Amniotic stem cell (primary cell): ENCODE data around the gene MCRIP2.

ENCODE experiments used
- DNase-seq: peaks from one replicate; lab custom pipeline; 2025; lab: John Stamatoyannopoulos, UW

The MCRIP2 gene

DNA sequence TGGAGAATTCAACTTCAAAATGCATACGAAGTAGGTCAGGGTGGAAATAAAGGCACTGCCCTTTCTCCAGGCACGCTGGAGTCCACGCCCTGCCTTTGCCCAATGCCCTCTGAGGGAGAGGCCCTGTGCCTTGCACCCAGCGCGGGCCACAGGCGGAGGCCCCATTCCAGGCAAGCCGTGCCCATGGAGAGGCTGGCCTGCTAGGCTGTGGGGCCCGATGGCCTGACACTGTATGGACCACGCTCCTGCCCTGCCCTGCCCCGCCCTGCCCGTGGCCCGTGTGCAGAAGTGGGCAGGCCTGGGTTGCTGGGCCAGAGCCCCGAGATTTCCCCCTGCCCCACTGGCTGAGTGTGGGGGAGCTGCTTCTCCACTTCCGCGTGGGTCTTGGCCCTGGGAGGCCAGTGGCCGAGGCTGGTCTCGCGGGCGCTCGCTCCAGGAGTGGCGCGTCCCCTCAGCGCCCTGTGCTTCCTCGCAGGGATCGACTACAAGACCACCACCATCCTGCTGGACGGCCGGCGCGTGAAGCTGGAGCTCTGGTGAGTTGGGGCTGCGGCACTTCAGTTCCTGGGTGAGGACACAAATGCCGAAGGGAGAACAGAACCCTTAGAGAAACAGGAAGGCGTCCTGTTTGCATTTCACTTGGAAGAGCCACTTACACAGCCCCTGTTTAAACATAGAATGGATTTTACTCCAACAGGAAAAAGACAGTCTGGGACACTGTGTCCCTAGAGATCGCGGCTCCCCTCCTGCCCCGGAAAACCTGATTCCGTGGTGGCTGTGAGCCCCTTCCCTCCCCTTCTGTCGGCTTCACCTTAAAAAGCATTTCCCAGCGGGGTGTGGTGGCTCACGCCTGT lies 24.7 kb upstream of the MCRIP2 start:
- no peak for DNase-seq

DNA sequence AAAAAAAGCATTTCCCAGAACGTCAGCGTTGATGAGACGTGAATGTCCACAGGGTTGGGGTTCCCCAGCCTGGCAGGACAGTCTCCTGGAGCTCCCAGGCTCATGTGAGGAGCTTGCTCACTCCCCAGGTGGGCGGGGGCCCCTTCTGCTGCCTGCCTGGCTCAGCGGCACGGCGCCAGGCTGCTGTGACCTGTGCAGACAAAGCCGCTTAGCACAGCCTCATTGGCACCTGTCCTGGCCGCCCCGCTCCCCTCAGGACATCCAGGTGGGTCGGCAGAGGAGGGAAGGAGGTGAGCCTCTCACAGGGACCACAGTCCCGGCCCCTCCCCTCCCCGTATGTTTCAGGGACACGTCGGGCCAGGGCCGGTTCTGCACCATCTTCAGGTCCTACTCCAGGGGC lies 23.8 kb upstream of the MCRIP2 start:
- no peak for DNase-seq

GRCh38 chr16:619476-620100 lies 22.0 kb upstream of the MCRIP2 start:
- DNase-seq: no peak

DNA sequence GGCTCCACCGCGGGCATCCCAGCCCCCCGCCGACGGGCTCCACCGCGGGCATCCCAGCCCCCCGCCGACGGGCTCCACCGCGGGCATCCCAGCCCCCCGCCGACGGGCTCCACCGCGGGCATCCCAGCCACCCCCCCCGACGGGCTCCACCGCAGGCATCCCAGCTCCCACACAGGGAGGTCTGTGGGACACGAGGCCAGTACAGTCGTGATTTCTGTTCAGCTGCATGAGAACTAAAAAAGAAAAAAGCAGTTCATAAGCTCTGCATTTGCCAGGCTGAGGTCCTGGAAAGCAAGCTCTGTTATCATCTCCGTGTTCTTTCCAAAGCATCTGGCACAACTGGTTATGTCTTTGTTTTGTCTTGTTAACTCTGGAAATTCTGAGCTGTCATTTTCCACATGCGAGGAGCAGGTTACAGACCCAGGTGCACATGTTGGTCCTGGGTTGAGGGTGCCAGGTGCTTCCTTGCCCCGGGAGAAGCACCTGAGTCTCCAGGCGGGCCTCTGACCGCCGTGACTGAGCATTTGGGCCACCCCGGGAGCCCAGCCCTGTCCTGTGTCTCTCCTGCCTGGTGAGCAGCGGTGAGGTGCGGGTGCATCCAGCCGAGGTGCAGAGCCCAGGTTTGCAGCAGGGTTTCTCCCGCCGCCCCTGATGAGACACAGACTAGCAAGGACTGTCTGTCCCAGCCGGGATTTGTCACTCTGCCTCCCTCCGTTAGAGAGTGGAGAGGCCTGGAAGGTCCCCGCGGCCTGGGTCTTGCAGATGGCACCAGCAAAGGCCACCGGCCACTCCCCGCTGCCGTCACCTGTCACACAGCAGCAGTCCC lies 20.7 kb upstream of the MCRIP2 start:
- no peak for DNase-seq

- no peak for DNase-seq
Measured at GRCh38 chr16:621526-622105, 20.0 kb upstream of the MCRIP2 start.

GRCh38 chr16:622920-623280 lies 18.7 kb upstream of the MCRIP2 start:
- DNase-seq: no peak

GRCh38 chr16:624526-625070 lies 17.0 kb upstream of the MCRIP2 start:
- no peak for DNase-seq

DNA sequence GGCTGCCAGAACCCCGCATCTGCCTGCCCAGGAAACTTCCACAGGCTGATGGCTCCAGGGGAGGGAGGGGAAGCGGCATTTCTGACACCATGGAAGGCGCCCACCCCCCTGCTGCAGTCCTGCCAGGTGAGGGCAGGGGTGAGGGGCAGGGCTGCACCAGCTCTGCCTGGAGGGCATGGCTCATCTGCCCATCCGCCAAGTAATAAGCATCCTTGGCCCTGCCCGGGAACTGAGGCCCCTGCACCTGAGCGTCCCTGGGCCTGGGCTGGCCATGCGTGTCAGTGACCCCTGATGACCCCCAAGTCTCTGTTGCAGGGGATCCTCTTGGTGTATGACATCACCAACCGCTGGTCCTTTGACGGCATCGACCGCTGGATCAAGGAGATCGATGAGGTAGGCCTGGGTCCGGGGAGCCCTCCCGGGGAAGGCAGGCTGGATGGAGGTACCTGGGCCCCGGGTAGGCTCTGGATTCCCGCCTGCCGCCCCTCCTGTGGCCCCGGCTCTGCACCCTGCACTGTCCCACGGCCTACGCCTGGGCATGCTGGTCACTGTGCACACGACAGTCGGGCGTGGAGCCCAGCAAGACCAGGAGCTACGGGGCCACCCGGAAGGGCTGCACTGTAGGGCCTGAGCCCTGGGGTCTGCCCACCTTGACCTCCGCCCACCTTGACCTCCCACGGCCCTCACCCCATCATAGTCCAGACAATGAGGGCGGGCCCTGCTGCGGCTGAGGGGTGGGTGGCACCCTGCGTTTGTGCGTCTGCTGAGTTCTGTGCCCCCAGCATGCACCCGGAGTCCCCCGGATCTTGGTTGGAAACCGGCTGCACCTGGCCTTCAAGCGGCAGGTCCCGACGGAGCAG lies 16.3 kb upstream of the MCRIP2 start:
- DNase-seq: no peak

DNA sequence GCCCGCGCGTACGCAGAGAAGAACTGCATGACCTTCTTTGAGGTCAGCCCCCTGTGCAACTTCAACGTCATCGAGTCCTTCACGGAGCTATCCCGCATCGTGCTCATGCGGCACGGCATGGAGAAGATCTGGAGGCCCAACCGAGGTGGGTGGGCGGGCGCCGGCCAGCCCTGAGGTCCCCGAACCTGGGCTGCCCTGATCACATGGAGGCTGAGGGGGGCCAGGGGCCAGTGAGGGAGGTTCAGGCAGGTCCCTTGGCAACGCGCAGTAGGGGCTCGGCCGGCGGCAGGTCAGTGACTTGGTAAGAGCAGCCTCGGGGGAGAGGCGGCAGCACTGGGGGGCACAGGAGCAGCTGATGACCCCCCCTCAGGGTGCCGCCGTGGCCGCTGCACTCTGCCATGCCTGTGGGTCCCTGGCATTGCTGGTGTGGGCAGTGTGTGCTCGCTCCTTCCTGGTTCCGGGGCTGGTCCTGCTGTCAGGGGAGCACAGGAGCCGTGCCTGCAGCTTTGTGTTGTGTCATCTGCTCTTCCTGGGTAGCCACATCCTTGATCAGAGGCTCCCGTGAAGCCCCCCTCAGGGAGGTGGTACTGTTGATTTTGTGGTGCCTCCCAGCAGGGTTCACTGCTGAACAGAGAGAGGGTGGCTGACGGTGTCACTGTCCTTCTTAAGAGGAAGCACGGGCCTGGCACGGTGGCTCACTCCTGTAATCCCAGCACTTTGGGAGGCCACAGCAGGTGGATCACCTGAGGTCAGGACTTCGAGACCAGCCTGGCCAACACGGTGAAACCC lies 15.5 kb upstream of the MCRIP2 start:
- DNase-seq: no peak

- DNase-seq: peak; percentile 96
Measured at GRCh38 chr16:626787-627453, 14.7 kb upstream of the MCRIP2 start.

- DNase-seq: no peak
Measured at GRCh38 chr16:627454-628239, 14.0 kb upstream of the MCRIP2 start.

DNA sequence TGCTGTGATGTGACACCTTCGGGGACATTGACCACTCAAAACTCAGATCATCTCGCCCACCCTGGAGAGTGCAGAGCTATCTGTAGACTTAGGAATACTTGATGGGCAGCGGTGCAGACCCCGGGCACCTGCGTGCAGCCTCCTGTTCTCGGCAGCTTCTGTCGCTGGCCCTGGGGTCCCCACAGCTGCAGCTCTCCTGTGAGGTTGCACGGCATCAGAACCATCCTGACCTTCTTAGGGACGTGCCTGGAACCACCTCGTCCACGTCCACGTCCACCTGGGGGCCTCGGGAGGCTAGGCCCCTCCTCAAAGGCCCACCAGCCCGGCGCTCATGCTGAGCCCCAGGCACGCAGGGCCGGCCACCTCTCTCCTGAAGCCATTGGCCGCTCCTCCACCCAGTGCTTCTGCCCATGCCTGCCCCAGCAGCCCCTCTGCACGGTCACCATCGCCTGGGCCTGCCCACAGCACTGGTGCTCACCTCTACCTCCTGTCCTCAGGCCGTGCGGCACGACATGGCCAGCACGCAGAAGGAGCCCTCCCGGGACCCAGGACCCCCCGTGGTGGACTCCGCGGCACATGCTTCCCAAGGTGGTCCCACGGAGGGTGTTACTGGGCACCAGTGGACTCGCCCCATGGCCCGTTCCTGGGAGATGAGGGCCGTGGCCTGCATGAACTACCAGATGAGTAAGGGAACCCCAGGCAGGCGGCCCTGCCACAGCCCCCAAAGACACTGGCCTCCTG lies 13.1 kb upstream of the MCRIP2 start:
- no peak for DNase-seq

DNA sequence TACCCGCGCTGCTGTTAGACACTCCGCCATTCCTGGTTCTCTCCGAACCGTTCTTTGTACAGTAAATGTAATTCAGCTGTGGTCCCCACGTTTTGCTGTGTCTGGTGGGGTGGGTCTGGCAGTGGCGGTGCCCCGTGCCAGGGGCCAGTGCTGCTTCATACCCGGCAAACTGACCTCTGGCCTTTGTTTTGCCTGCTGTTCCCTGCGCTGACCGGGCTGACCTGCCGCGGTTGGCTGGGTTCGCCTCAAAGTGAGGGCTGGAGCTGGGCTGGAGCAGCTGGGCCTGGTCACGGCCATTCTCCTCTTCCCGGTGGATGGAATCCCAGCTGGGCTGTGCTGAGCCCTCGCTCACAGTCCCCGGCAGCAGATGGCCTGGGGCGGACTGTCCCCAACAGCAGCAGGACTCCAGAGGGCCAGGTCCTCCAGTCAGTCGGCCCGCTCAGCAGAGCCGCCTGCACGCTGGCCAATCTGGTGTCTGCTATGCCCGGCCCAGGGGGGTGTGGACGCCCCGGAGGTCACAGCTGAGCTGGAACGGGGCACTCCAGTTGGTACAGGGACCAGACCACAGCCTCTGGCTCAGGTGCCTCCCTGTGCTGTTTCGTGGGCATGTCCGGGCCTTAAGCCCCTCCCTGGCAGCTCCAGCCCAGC lies 12.3 kb upstream of the MCRIP2 start:
- DNase-seq: no peak

DNA sequence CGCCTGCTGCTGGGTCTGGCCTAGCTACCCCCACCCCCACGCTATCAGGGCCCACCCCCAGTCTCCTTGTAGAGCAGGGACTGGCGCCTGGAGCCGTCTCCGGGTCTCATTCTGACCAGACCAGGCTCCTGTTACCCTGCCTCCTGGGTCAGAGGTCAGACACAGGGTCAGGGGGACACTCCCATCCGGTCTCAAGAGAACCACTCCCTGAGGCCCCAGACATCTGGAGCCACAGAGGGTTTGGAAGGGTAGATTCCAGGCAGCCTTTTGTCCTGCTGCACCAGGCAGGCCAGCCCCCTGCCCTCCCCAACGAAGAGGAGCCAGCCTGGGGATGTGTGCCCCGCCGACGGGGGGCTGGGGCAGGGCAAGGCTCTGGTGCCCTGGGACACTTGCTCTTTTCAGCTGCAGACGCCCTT lies 11.8 kb upstream of the MCRIP2 start:
- no peak for DNase-seq

DNA sequence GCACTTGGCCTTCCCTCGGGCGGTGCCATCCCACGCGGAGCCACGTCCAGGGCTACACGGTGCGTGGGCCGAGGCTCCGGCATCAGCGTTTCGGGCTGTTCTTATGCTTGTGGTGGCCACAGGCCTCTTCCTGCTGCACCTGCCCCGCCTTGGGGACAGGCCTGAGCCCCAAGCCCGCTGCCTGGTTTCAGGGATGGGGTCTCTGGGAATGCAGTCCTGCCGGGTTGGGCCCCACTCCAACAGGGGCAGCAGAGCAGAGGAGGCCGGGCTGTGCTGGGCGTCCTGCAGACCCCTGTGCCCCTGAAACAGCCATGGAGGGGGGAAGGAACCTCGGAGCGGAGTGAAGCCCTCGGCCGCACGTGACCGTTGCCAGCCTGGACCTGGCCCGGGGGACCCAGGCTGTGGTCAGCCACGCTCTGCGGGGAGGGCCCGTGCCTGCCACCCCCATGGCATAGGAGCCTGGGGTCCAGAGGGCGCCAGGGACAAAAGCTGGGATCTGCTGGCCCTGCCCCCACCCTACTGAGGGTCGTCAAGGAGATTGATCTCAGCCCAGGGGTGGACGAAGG lies 11.3 kb upstream of the MCRIP2 start:
- DNase-seq: no peak

GRCh38 chr16:630815-631405 lies 10.7 kb upstream of the MCRIP2 start, which contains the start of gene WFIKKN1:
TSS of gene WFIKKN1 (plus strand) at chr16:630985. CDS start at chr16:631254, 269 bp downstream.
- no peak for DNase-seq

DNA sequence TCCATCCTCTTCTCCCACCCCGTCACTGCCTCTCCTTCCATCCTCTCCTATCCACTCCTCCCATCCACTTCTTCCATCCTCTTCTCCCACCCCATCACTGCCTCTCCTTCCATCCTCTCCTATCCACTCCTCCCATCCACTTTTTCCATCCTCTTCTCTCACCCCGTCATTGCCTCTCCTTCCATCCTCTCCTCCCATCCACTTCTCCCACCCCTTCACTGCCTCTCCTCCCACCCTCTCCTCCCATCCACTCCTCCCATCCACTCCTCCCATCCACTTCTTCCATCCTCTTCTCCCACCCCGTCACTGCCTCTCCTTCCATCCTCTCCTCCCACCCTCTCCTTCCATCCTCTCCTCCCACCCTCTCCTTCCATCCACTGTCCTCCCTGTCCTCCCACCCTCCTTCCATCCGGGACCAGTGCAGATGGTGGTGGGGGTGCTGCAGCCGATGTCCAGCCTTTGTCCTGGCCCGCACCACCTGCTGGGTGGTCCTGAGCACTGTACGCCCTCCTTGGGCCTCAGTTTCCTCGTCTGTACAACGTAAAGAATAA lies 9.7 kb upstream of the MCRIP2 start:
- DNase-seq: no peak
